Left ventricle myocardium superior (tissue), 1 donor: ENCODE data around the gene AGBL1. TPM values are rescaled to one million over a fixed set of nuclear protein-coding genes. Genes with fewer than 3 reads are reported as not detected.

ENCODE experiments used
- ATAC-seq: fragments of 200-7000 bp; cut with Tn5 transposase; one replicate; pipeline ENCODE4 v1.9.1; 2020; ENCODE audit warnings: mild to moderate bottlenecking, moderate library complexity
- DNase-seq: peaks from one replicate; pipeline ENCODE4 v3.0.0-alpha.2; 2020
- intact Hi-C: fragments of 100-400 bp; cut with micrococcal nuclease; formaldehyde crosslinking; loops from one replicate; pipeline ENCODE4 v1.11.0; 2022
- total RNA-seq: library from RNA; stranded (reverse); fragmentation: NEBNext Ultra II Directional; extraction: Animal tissue kit (Norgen Biotek cat#: 25700); gene quantifications from one replicate; pipeline ENCODE4 v1.2.1, GENCODE V29; 2021
- donor health status: DM: no; HTN: yes; CAD: no; lungs with severe emphysema.

The AGBL1 gene
- total RNA-seq, 1 donor from 2014 or later: not detected

GRCh38 chr15:86706813-86707212, 627.1 kb downstream of the AGBL1 start:
- intact Hi-C loops: no loop called here
- ATAC-seq: no peak
- DNase-seq: no peak

- DNase-seq (no peak), ATAC-seq (no peak)
- intact Hi-C loops: no loop called here
Observed at GRCh38 chr15:86711476-86711875, 631.8 kb downstream of the AGBL1 start.

GRCh38 chr15:86714241-86714640, 634.6 kb downstream of the AGBL1 start:
- intact Hi-C loops: no loop called here
- ATAC-seq: no peak
- DNase-seq: no peak

GRCh38 chr15:86725628-86726027, 646.0 kb downstream of the AGBL1 start:
- ATAC-seq (no peak), DNase-seq (no peak)
- intact Hi-C loops: no loop called here

GRCh38 chr15:86735247-86736040, 655.8 kb downstream of the AGBL1 start:
- intact Hi-C loops: no loop called here
- ATAC-seq (no peak), DNase-seq (no peak)

GRCh38 chr15:86741917-86742316, 662.2 kb downstream of the AGBL1 start:
- DNase-seq (no peak), ATAC-seq (no peak)
- intact Hi-C loops: no loop called here

GRCh38 chr15:86743283-86743903, 663.7 kb downstream of the AGBL1 start:
- DNase-seq (peak; percentile 31), ATAC-seq (no peak)
- intact Hi-C loops: no loop called here

- intact Hi-C loops: no loop called here
- no peak for DNase-seq
- no peak for ATAC-seq
Observed at GRCh38 chr15:86744198-86744780, 664.6 kb downstream of the AGBL1 start.

- no peak for ATAC-seq
Observed at GRCh38 chr15:86751116-86751515, 671.4 kb downstream of the AGBL1 start.

GRCh38 chr15:86754846-86755245, 675.2 kb downstream of the AGBL1 start:
- DNase-seq (no peak), ATAC-seq (no peak)
- intact Hi-C loops: no loop called here

More at GRCh38 chr15:86751116-86751515, 671.4 kb downstream of the AGBL1 start:
- intact Hi-C loops: no loop called here
- DNase-seq: no peak

GRCh38 chr15:86756688-86757087, 677.0 kb downstream of the AGBL1 start:
- intact Hi-C loops: no loop called here
- DNase-seq: no peak
- no peak for ATAC-seq

GRCh38 chr15:86759800-86760523, 680.3 kb downstream of the AGBL1 start:
- intact Hi-C loops: no loop called here
- ATAC-seq (peak; percentile 93), DNase-seq (no peak)

- DNase-seq: no peak
- no peak for ATAC-seq
- intact Hi-C loops: no loop called here
Observed at GRCh38 chr15:86762874-86763273, 683.2 kb downstream of the AGBL1 start.

- no peak for ATAC-seq
- intact Hi-C loops: no loop called here
Observed at GRCh38 chr15:86764021-86764420, 684.4 kb downstream of the AGBL1 start.

GRCh38 chr15:86765281-86765680, 685.6 kb downstream of the AGBL1 start:
- no peak for ATAC-seq
- intact Hi-C loops: no loop called here
- no peak for DNase-seq

More at GRCh38 chr15:86764021-86764420, 684.4 kb downstream of the AGBL1 start:
- no peak for DNase-seq

GRCh38 chr15:86772369-86773059, 692.8 kb downstream of the AGBL1 start:
- ATAC-seq (no peak), DNase-seq (no peak)
- intact Hi-C loops: no loop called here

GRCh38 chr15:86773736-86774135, 694.1 kb downstream of the AGBL1 start:
- no peak for ATAC-seq
- DNase-seq: no peak
- intact Hi-C loops: no loop called here

- intact Hi-C loops: no loop called here
- ATAC-seq: no peak
- no peak for DNase-seq
Observed at GRCh38 chr15:86776145-86776544, 696.5 kb downstream of the AGBL1 start.

GRCh38 chr15:86796521-86796920, 716.9 kb downstream of the AGBL1 start:
- ATAC-seq (no peak), DNase-seq (no peak)
- intact Hi-C loops: no loop called here
